Lower leg skin (tissue), 4 donors: Measurements from ENCODE around the gene DNAH9. TPM values are rescaled to one million over a fixed set of nuclear protein-coding genes. Genes with fewer than 3 reads are reported as not detected.
A peak's percentile ranks its signal among the peaks of the same experiment; 100 is the strongest.

Source experiments
- DNase-seq, 2 donors: peaks; one replicate each; pipeline ENCODE4 v3.0.0-alpha.2; 2019; ENCODE audit warnings: low spot score in 2 of 2
- H3K4me3 ChIP-seq: fragments of 200-600 bp; sonication (generic); 2 replicates; pipeline ENCODE4 v1.5.1; 2017; ENCODE audit warnings: mild to moderate bottlenecking, low read depth; ENCODE audit not compliant: poor library complexity, severe bottlenecking
- CTCF ChIP-seq, 3 donors: fragments of 450-650 bp; IDR thresholded peaks; one replicate each; pipeline ENCODE4 v1.5.1; 2016; ENCODE audit warnings: antibody characterized with exemption in 3 of 3, mild to moderate bottlenecking in 3 of 3, moderate library complexity in 2 of 3
- POLR2A ChIP-seq, 2 donors: fragments of 450-650 bp; IDR thresholded peaks; one replicate each; pipeline ENCODE4 v1.6.1; 2016 to 2017; ENCODE audit warnings: antibody characterized with exemption in 2 of 2, mild to moderate bottlenecking in 1 of 2, moderate library complexity in 1 of 2
- WGBS, 2 donors: methylation state at CpG; one replicate each; pipeline ENCODE4 v1.1.5; 2018; 5-methylcytosine and 5-hydroxymethylcytosine counted together
- intact Hi-C: fragments of 100-400 bp; cut with DNase I; formaldehyde crosslinking; loops from one replicate; pipeline ENCODE4 v1.15.0; 2023; ENCODE audit warnings: low total_unique reads
- total RNA-seq, 4 donors: library from RNA; depleted of rRNA; stranded (reverse); fragments of >200 nt; gene quantifications; one replicate each; pipeline ENCODE4 v1.1.0, GENCODE V29; 2016

DNAH9 gene
- total RNA-seq, 4 donors from 2014 or later: 1.9 to 2.6 (median 2.3) TPM

- intact Hi-C loops: loop anchor here (10.0 kb wide), 1 partner anchor 56 kb away; no protein-coding TSS in a partner anchor
- WGBS, 2 donors: 78 to 89% methylated on average over 2 of the region's 2 CpGs
- TF ChIP-seq POLR2A (IDR thresholded peaks at IDR 0.05) (no peak), CTCF (IDR thresholded peaks at IDR 0.05) (no peak)
Measured at GRCh38 chr17:11638700-11639265, 40.5 kb downstream of the DNAH9 start.

GRCh38 chr17:11639736-11640462 lies 41.6 kb downstream of the DNAH9 start:
- TF ChIP-seq POLR2A (IDR thresholded peaks at IDR 0.05) (no peak), CTCF (IDR thresholded peaks at IDR 0.05) (no peak)
- peak in 1 of 2 donors; percentile 60 for DNase-seq
- no peak overlapping the region for H3K4me3 ChIP-seq
- intact Hi-C loops: loop anchor here (10.0 kb wide), 1 partner anchor 55 kb away; no protein-coding TSS in a partner anchor
- 84 to 89% methylated on average over 18 of the region's 18 CpGs for WGBS, 2 donors

More at GRCh38 chr17:11638700-11639265, 40.5 kb downstream of the DNAH9 start:
- peak in 1 of 2 donors; percentile 31 for DNase-seq
- H3K4me3 ChIP-seq: no peak overlapping the region

DNA sequence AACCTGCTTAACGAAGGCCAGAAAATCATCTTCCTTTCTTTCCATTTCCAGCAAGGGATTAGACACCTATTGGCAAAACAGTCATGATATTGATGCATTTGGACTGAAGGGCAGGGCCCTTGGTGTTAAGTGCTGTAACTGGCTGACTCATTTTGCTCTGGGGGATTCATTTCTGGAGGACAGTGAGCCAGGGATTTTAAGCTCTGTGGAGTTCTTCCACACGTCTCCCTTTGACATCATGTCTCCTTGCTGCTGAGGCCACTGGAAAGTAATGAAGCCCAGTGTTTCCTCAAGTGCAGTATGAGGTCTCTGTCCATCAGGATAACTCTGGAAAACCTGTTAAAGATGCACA lies 42.2 kb downstream of the DNAH9 start:
- intact Hi-C loops: no loop called here
- no peak for DNase-seq
- TF ChIP-seq CTCF (IDR thresholded peaks at IDR 0.05): no peak
- no peak for TF ChIP-seq POLR2A (IDR thresholded peaks at IDR 0.05)
- WGBS, 2 donors: 34 to 57% methylated on average over 2 of the region's 2 CpGs
- no peak overlapping the region for H3K4me3 ChIP-seq

GRCh38 chr17:11641521-11642275 lies 43.4 kb downstream of the DNAH9 start:
- WGBS, 2 donors: 70 to 71% methylated on average over 11 of the region's 11 CpGs
- H3K4me3 ChIP-seq: no peak overlapping the region
- peak in 1 of 2 donors; percentile 72 for DNase-seq
- intact Hi-C loops: no loop called here
- no peak for TF ChIP-seq POLR2A (IDR thresholded peaks at IDR 0.05)
- no peak for TF ChIP-seq CTCF (IDR thresholded peaks at IDR 0.05)

- intact Hi-C loops: no loop called here
- 61 to 70% methylated on average over 10 of the region's 10 CpGs for WGBS, 2 donors
- peak in 1 of 2 donors; percentile 83 for DNase-seq
- no peak overlapping the region for H3K4me3 ChIP-seq
- TF ChIP-seq POLR2A (IDR thresholded peaks at IDR 0.05): no peak
- TF ChIP-seq CTCF (IDR thresholded peaks at IDR 0.05): no peak
Measured at GRCh38 chr17:11642655-11643054, 44.4 kb downstream of the DNAH9 start.
